ENCODE results near the gene NBEAL2.
A peak's percentile ranks its signal among the peaks of the same experiment; 100 is the strongest.

Gene NBEAL2

GRCh38 chr3:46978985-46979944, at the start of gene NBEAL2:
Gene NBEAL2, plus strand, starts transcription at chr3:46979666. Its CDS starts 196 bp downstream, at chr3:46979862.
- DNase-seq, result peak; percentile 97 to 98
- no peaks in the 10 kb centered on the region for H3K27me3 ChIP-seq
- peak in 1 of 2 experiments; percentile 22 for TF ChIP-seq CTCF (IDR thresholded peaks at IDR 0.05)

GRCh38 chr3:46930166-46930944, 49.1 kb upstream of the NBEAL2 start:
- peak; percentile 35 to 65 for DNase-seq
- intact Hi-C loops (cut with DNase I; ENCODE audit: low total_unique reads), result no loop called here
- Histone ChIP-seq H3K36me3 (peaks cover 0 to 10% (median 3%) of the 10 kb centered on the region in 3 donors), H3K27ac (peak overlapping the region; percentile 80 to 85), H3K4me3 (no peak overlapping the region), H3K27me3 (no peaks in the 10 kb centered on the region), H3K4me1 (peaks cover 6 to 100% (median 96%) of the 10 kb centered on the region in 4 donors), H3K9me3 (no peaks in the 10 kb centered on the region)
- no peak for TF ChIP-seq CTCF (IDR thresholded peaks at IDR 0.05)

More at GRCh38 chr3:46978985-46979944, at the start of gene NBEAL2:
- Histone ChIP-seq H3K36me3 (no peaks in the 10 kb centered on the region), H3K4me3 (peak within 1 kb of the TSS; percentile 62 to 66), H3K9me3 (no peaks in the 10 kb centered on the region), H3K4me1 (peaks cover 0 to 63% (median 41%) of the 10 kb centered on the region in 4 donors), H3K27ac (peak within 1 kb of the TSS; percentile 77 to 83)
- intact Hi-C loops (cut with DNase I; ENCODE audit: low total_unique reads), result no loop called here

GRCh38 chr3:46930945-46931403, 48.5 kb upstream of the NBEAL2 start:
- no peaks in the 10 kb centered on the region for H3K27me3 ChIP-seq
- H3K36me3 ChIP-seq, result peaks cover 0 to 7% (median 0%) of the 10 kb centered on the region in 3 donors
- no peaks in the 10 kb centered on the region for H3K9me3 ChIP-seq
- peak; percentile 12 to 63 for DNase-seq
- intact Hi-C loops (cut with DNase I; ENCODE audit: low total_unique reads), result no loop called here
- peaks cover 6 to 100% (median 96%) of the 10 kb centered on the region in 4 donors for H3K4me1 ChIP-seq
- no peak overlapping the region for H3K4me3 ChIP-seq
- TF ChIP-seq CTCF (IDR thresholded peaks at IDR 0.05), result no peak
- peak overlapping the region; percentile 80 to 85 for H3K27ac ChIP-seq

GRCh38 chr3:46931631-46932331, 47.7 kb upstream of the NBEAL2 start:
- no peak overlapping the region for H3K4me3 ChIP-seq
- DNase-seq, result peak; percentile 53 to 74
- no peaks in the 10 kb centered on the region for H3K9me3 ChIP-seq
- no peak for TF ChIP-seq CTCF (IDR thresholded peaks at IDR 0.05)
- peaks cover 0 to 3% (median 0%) of the 10 kb centered on the region in 3 donors for H3K36me3 ChIP-seq
- peak overlapping the region; percentile 80 to 85 for H3K27ac ChIP-seq
- intact Hi-C loops (cut with DNase I; ENCODE audit: low total_unique reads), result no loop called here
- peaks cover 6 to 100% (median 96%) of the 10 kb centered on the region in 4 donors for H3K4me1 ChIP-seq
- no peaks in the 10 kb centered on the region for H3K27me3 ChIP-seq

Data from tibial artery (tissue), 4 donors.